HG02885 (cell line): Measurements from ENCODE around the gene BMP7.
"Not testable (repeated sequence)": the region's sequence is repeated elsewhere in the genome, so short reads cannot be mapped to it uniquely, and the experiment has no call there.

Experiments used
- ATAC-seq: cut with Tn5 transposase; IDR thresholded peaks from one replicate; pipeline ENCODE4 v1.9.1; 2021; ENCODE audit warnings: mild to moderate bottlenecking; ENCODE audit not compliant: unreplicated experiment, poor library complexity

Gene BMP7

DNA sequence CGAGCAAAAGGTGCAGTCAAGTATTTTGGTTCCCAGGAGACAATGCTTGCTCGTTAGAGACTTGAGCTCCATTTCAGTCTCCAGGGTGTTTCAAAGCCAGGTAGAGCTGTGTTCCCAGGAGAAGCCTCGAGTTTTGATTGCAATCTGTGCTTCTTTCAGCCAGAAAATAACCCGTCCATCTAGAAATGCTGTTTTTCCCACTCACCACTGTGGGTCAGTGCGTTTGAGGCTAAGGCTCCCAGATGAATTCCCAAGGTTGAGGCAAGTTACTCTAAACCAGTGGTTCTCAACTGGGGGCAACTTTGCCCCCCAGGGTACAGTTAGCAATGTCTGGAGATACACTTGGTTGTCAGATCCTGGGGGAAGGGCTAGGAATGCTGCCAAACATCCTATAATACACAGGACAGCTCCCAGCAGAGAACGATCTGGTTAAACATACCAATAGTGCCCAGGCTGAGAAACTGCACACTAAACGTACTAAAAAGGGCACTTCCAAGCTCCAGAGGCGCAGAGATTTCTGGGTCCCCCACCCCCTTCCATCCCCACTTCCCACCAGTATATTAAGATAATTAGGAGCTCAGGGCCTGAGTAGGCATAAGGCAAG, 13.8 kb downstream of the BMP7 start:
- no peak for ATAC-seq

DNA sequence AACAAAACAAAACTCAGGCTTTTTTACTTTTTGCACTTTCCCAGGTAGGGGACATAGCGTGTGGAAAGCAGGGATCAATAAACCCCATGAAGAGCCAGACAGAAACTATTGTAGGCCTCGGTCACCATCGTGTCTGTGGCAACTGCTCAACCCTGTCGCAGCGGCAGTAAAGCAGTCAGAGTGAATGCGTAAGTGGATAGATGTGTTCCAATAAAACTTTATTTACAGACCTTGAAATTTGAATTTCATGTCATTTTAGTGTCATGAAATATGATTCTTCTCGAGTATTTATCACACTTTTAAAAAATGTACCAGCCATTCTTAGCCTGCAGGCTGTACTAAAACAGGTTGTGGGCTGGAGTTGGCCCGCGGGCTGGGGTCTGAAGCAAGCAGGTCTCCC, 14.5 kb downstream of the BMP7 start:
- ATAC-seq, result no peak

DNA sequence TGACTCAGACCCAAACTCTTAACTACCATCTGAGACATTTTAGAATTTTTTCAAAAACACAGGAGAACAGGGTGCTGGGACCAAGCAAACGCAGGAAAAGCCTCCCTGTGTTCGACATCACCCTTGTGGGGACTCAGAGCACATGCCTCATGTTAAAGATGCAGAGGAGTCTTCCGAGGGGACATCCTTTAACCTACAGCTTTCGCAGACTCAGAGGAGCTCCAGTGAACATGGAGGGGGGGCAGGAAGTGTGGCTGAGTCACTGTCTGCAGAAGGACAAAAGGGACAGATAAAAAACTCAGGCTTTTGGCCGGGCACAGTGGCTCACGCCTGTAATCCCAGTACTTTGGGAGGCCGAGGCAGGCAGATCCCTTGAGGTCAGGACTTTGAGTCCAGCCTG, 15.1 kb downstream of the BMP7 start:
- no peak for ATAC-seq

DNA sequence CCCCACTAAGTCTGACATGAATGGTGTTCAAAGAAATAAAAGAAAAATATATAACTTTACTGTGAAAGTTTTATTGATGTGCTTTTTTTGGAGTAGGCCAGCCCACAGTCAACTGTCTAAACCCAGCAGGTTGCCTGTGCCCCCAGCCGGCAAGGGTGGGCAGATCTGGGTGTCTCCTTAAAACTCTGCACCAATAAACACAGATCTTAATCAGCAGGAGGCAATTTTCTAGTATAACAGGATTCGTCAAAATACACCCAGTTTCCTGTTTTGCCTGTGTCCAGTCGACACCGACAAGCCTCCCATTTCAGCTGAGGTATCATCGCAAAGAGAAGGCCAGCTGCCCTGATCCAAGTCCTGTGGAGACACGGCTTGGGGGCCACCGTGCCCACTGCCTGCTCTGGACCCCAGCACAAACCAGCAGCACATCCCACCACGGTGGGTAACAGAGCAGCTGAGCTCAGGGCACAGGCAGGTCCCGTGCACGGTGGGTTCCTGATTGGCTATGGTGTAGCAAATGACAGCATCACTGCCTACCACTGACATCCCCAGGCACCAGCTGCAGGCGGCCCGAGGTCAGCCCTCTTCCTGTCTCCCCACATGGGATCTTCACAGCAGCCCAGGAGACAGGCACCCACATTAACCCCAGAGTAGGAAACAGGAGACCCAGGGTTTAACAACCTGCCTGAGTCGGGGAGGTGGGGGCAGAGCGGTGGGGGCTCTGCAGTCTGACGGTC, 15.7 kb downstream of the BMP7 start:
- no peak for ATAC-seq

DNA sequence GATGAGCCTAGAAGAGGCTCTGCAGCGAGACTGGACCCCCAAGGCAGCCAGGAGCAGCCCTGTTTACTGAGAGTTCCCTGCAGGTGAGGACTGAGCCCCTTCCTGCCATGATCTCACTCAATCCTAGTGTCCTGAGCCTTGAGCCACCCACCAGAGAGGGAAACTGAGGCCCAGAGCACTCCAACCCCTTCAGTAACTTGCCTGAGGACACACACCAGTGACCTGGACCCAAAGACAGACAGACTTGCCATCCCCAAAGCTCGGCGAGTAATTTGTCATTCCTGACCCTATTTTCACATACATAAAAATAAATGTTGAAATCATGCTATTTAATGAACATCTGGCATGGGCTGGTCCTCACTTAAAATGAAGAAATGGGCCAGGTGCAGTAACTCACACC, 16.7 kb downstream of the BMP7 start:
- ATAC-seq, result no peak

DNA sequence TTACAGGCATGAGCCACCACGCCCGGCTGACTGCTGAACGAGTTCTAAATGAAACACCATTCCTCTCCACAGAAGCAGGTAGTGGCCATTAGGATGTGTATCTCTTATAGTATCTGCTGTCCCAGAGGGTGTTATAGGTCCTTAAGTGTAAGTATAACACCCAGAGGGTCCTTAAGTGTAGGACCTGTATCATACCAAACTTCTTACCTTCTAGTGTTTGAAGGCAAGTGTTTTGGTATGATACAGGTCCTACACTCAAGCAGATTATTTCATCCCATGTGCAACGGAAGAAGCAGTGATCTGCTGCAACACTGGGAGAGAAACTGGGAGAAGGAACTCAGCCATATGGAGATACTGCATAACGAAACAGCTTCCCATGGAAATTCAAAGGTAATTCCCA, 17.4 kb downstream of the BMP7 start:
- no peak for ATAC-seq

DNA sequence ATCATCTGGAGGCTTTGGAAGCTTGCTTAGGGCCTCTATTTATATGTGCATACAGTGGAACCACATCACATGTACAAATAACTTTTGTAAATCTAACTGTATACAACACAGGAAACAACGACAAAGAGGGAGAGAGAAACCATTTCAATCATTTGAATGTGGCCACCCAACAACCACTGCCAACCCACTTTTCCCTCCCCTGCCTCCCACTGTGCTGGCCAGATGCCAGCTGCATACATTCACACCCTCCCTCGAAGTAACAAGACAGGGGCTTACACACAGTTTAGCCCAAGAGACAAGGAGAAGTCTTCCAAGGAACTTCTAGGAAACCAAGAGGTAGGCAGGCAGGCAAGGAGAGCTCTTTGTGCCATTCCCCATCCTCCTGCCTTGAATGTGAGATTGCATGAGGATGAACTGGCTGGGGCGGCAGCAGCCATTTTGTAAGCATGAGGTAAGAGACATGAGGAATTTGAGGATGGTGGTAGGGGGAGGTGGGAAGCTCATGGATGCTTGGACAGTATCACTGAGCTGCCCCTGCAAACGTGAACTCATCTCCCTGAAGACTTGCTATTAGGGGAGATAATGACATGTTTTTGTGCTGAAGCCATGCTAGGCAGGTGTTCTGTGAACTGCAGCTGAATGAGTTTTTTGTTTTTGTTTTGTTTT, 18.2 kb downstream of the BMP7 start:
- ATAC-seq, result no peak

DNA sequence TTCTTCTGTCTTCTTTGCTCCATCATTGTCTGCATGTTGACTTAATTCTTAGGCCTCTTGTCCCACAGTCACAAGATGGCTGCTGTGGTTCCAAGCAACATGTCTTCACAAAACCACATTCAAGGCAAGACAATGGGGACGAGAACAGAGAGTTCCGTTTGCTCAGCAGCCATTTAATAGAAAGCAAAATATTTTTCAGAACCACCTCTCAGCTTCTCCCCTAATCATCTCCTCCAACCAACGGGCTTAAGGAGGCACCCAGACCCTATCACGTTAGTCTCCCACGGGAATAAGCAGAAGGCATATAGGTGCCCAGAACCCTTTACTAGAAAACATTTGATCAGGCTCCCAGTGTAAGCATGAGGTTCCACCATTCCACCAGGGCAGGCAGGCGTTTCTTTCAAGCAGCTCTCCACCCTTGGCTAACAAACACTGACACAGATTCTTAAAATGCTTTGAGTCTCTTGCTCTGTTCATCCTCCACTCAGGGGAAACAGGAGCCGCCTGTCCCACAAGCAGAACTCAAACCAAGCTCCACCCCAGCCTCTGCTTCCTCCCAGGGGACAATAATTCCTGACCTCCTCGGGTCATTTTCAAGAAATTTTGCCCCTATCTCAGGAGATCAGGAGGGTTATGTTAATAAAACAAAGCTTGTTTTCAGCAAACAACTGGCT, 19.0 kb downstream of the BMP7 start:
- ATAC-seq, result no peak

DNA sequence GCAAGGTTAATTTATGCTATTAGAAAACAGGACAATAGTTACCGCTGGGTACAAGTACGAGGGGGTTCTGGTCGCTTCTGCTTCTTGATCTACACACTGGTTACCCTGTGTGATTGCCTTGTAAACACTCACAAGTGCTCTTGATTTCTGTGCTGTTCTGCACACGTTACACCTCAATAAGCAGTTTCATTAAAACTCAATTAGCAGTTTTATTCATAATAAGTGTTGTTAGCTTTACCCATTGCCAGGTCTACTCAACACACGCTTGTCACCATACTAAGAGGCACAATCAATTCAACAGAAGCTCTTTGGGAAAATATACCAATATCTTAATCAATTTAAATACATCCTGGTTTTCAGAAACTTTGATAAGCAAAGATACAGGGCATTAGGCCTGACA, 20.4 kb downstream of the BMP7 start:
- ATAC-seq, result no peak

DNA sequence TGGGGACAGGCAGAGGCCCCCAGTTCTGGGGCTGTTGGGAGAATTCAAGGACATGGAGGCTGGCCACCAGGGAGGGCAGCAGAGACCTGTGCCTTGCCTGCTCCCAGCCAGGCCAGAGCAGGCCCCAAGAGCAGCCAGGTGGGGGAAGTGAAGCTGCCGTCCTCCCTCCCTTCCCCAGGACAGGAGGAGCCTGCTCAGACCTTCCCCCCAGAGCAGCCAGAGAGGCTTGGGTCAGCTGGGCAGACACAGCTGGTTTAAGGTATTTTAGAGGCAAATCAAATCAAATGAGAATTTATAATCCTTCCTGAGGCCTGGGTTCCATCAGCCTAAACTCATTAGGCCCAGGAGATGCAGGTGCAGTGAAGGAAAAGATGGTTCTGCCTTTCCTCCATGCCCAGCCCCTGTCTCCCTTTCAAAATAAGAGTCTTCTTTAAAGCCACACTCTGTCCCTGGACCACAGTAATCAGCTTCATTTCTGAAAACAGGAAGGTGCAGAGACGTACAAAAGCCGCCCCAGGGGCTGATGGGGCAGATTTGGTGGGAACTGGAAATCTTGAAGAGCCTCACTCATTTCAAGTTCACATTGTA, 21.7 kb downstream of the BMP7 start:
- ATAC-seq, result no peak

DNA sequence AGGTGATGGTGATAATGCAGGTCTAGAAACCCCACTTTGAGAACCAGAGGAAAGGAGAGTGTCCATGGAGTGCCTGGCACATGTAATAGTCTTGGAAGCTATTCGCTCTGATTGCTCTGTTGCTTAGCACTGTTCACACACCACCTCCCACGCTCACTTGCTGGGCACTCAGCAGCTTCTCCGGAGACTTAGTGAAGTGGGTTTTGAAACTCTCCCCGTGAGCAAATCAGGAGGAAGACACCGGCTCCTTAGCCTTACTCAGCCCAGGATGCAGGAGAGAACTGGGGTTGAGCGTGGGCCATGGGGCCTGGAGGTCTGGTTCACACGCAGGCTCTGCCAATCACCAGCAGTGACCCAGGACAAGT, 22.2 kb downstream of the BMP7 start:
- ATAC-seq, result no peak

DNA sequence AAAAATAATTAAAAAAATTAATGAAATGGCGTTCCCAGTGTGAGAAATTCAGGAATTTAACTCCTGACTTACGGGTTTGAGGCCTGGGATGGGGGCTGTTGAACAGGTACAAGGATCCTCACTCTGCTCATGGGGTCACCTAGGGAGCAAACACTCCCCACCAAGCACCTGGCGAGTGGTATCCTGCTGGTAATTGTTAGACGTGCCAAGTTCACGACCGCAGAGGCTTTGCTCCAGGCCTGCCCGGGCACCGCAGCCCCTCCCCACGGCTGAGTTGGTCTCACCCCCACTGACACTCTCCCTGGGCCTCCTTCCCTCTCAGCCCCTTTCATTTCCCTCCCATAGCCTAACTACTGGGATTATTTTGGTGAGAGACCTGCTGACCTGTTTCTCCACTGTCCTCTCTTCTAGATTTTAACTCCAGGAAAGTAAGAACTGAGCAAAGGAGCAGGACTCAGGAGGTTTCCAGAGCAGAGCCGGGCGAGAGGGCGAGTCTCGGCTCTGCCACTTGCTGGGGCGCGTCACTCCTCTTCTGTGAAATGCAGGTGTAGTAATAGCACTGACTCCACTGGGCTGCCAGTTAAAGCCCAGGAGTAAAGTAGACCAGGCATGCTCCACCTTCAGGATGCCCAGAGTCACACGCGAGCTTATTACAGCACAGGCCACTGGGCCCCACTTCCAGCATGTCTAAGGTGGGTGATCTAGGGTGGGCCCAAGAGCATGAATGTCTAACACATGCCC, 22.8 kb downstream of the BMP7 start:
- ATAC-seq, result no peak

DNA sequence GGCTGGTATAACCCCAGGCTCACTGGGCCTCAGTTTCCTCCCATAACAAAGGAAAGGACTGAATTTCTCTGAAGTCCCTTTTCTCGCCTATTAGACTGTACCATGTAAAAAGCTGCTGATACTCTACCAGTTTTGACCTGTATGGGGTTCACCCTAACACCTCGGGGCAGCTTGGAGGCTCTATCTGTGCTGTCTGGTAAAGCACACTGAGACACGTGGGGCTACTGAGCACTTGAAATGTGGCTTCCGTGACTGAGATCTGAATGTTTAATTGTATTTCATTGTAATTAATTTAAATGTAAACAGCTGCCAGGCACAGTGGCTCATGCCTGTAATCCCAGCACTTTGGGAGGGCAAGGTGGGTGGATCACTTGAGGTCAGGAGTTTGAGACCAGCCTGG, 24.0 kb downstream of the BMP7 start:
- ATAC-seq, result no peak

DNA sequence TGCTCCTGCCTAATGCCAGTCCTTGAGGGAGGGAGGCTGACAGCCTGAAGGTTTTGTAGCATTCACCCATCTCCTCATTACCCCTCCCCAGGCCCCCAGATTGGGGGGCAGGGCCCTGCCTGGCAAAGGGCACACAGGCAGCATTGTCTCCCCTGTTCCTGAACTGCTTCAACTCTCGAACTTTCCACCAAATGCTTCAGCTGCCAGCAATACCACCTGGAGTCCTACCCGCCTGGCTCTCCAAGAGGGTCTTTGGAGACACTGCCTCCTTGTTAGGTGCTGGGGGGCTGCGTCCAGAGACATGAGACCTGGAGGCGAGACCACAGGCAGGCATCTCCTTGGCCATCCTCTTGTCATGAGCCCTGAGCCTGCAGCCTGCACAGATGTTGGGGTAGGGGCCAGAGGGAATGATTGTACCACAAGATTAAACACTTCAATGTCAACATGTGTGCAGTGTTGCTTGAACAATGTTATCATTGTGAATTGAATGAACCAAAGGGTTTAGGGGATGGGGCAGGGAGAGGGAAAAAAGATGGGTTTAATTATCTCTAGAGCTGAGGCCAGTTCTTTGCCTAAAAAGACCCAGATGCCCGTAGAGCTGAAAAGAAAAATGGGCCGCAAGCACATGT, 25.0 kb downstream of the BMP7 start:
- no peak for ATAC-seq

DNA sequence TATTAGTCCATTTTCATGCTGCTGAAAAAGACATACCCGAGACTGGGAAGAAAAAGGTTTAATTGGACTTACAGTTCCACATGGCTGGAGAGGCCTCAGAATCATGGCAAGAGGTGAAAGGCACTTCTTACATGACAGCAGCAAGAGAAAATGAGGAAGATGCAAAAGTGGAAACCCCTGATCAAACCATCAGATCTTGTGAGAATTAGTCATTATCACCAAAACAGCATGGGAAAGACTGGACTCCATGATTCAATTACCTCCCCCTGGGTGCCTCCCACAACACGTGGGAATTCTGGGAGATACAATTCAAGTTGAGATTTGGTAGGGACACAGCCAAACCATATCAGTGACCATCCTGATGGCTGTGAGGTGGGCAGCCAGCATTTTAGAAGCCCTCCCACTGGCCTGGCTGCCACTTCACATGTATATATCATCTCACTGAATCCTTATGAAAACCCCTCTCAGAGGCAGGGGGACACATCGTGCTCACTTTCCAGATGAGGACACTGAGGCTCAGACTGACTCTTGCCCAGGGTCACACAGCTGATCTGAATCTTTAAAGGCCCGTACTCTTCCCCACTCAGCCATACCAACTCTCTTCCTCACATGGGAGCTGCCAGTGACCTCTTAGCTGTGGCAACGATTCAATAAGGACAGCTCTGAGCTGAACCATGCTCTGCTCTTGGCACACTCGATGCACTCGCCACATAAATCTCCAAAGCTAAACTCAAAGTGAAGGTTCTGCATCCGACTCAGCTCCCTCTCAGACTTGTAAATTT, 25.7 kb downstream of the BMP7 start:
- no peak for ATAC-seq

DNA sequence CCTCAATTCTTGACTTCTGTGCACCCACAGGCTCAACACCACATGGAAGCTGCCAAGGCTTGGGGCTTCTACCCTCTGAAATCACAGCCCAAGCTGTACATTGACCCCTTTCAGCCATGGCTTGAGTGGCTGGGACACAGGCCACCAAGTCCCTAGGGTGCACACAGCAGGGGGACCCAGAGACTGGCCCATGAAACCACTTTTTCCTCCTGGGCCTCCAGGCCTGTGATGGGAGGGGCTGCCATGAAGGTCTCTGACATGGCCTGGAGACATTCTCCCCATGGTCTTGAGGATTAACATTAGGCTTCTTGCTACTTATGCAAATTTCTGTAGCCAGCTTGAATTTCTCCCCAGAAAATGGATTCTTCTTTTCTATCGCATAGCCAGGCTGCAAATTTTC, 26.7 kb downstream of the BMP7 start:
- not testable (repeated sequence) for ATAC-seq

DNA sequence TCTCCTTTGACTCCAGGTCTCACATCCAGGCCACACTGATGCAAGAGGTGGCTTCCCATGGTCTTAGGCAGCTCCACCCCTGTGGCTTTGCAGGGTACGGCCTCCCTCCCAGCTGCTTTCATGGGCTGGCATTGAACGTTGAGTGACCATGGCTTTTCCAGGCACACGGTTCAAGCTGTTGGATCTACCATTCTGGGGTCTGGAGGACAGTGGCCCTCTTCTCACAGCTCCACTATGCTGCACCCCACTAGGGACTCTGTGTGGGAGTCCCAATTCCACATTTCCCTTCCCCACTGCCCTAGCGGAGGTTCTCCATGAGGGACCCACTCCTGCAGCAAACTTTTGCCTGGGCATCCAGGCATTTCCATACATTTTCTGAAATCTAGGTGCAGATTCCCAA, 27.1 kb downstream of the BMP7 start:
- ATAC-seq, result not testable (repeated sequence)

DNA sequence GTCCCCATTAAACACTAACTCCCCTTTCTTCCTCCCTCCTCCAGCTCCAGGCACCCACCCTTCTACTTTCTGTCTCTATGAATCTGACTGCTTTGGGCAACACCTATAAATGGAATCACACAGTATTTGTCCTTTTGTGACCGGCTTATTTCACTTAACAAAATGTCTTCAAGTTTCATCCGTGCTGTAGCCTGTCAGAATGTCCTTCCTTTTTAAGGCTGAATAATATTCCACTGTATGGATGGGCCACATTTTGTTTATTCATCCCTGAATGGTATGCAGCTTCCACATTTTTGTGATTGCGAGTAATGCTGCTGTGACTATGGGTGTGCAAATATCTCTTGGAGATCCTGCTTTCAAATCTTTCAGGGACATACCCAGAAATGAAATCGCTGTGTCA, 28.4 kb downstream of the BMP7 start:
- ATAC-seq, result no peak

DNA sequence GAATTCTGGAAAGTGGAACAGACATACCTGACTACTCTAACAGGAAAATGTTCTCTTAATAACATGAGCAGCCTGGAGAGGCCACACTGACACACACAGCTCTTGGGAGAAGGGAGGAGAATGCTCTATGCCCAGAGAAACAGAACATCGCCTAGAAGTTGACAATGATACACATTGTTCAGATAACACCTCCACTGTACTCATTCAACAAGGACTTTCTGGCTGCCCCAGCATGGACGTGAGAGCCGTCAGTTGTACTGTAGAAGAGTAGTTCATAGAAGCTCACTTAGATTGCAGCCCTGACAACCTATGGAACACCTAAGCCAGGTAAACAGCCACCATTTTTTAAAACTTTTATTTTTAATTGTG, 28.9 kb downstream of the BMP7 start:
- ATAC-seq, result no peak
